Stimulated activated CD4-positive, alpha-beta T cell treated with anti-CD3 and anti-CD28 coated beads, Interleukin-15, amount 100 ng/mL, for 48 hours (primary cell): Measurements from ENCODE around the gene KRT85.
"Not testable (repeated sequence)": the region's sequence is repeated elsewhere in the genome, so short reads cannot be mapped to it uniquely, and the experiment has no call there.

Experiments used
- DNase-seq, 2 donors: peaks; one replicate each; pipeline ENCODE4 v3.0.0-alpha.2; 2020; ENCODE audit warnings: low read depth in 2 of 2

The KRT85 gene

GRCh38 chr12:52324153-52324444 is 43.2 kb downstream of the KRT85 start:
- no peak for DNase-seq

GRCh38 chr12:52323416-52324152 is 43.7 kb downstream of the KRT85 start:
- no peak for DNase-seq

- no peak for DNase-seq
Measured at GRCh38 chr12:52323001-52323400, 44.3 kb downstream of the KRT85 start.

- DNase-seq: no peak
Measured at GRCh38 chr12:52322069-52322468, 45.2 kb downstream of the KRT85 start.

GRCh38 chr12:52321418-52321817 is 45.9 kb downstream of the KRT85 start:
- no peak for DNase-seq

- DNase-seq: no peak
Measured at GRCh38 chr12:52320784-52321400, 46.4 kb downstream of the KRT85 start, which contains the start of gene KRT83. Gene KRT83 (minus strand): TSS chr12:52321398. CDS start chr12:52321335, 63 bp downstream.

- no peak for DNase-seq
Measured at GRCh38 chr12:52319097-52319496, 48.2 kb downstream of the KRT85 start.

- DNase-seq: no peak
Measured at GRCh38 chr12:52318241-52318990, 48.9 kb downstream of the KRT85 start.

GRCh38 chr12:52317468-52318052 is 49.7 kb downstream of the KRT85 start:
- DNase-seq: no peak

GRCh38 chr12:52316701-52317100 is 50.6 kb downstream of the KRT85 start:
- no peak for DNase-seq

- DNase-seq: no peak
Measured at GRCh38 chr12:52316290-52316689, 51.0 kb downstream of the KRT85 start.

GRCh38 chr12:52315721-52316120 is 51.6 kb downstream of the KRT85 start:
- DNase-seq: not testable (repeated sequence)

GRCh38 chr12:52314511-52314910 is 52.8 kb downstream of the KRT85 start:
- no peak for DNase-seq

- DNase-seq: no peak
Measured at GRCh38 chr12:52313926-52314325, 53.4 kb downstream of the KRT85 start.

GRCh38 chr12:52313461-52313860 is 53.8 kb downstream of the KRT85 start:
- DNase-seq: no peak

GRCh38 chr12:52312086-52312485 is 55.2 kb downstream of the KRT85 start:
- no peak for DNase-seq

- DNase-seq: no peak
Measured at GRCh38 chr12:52311285-52311648, 56.0 kb downstream of the KRT85 start.

- no peak for DNase-seq
Measured at GRCh38 chr12:52310622-52311284, 56.5 kb downstream of the KRT85 start.
